Stimulated activated naive CD8-positive, alpha-beta T cell treated with anti-CD3 and anti-CD28 coated beads, Interleukin-15, Interleukin-2, amounts not matched to agents 100 U/mL and 50 U/mL, for 24 hours (primary cell): ENCODE measurements around the gene CRYBA4.
A peak's percentile ranks its signal among the peaks of the same experiment; 100 is the strongest.

Experiments
- ATAC-seq: fragments of 150-1000 bp; cut with Tn5 transposase; one replicate; pipeline ENCODE4 v1.10.0; 2021
- DNase-seq: peaks from one replicate; pipeline ENCODE4 v3.0.0; 2021

Gene CRYBA4

GRCh38 chr22:26621663-26622062 is at the start of gene CRYBA4:
TSS of gene CRYBA4 (plus strand) at chr22:26621963. CDS start at chr22:26622597, 634 bp downstream.
- DNase-seq (no peak), ATAC-seq (no peak)

- DNase-seq: peak; percentile 20
- ATAC-seq: peak; percentile 70
These were observed 48.6 kb upstream of the CRYBA4 start for GRCh38 chr22:26573026-26573662.

- no peak for ATAC-seq
- DNase-seq: no peak
These were observed 47.6 kb upstream of the CRYBA4 start for GRCh38 chr22:26574001-26574723.

GRCh38 chr22:26576026-26576680 is 45.6 kb upstream of the CRYBA4 start:
- no peak for ATAC-seq
- no peak for DNase-seq

- DNase-seq: no peak
- no peak for ATAC-seq
These were observed 44.7 kb upstream of the CRYBA4 start for GRCh38 chr22:26577081-26577480.

- ATAC-seq: peak; percentile 86
- peak; percentile 67 for DNase-seq
These were observed 42.4 kb upstream of the CRYBA4 start for GRCh38 chr22:26579331-26579886.

GRCh38 chr22:26580240-26580962 is 41.4 kb upstream of the CRYBA4 start:
- DNase-seq: no peak
- ATAC-seq: no peak

GRCh38 chr22:26581026-26581425 is 40.7 kb upstream of the CRYBA4 start:
- DNase-seq: no peak
- no peak for ATAC-seq

GRCh38 chr22:26581633-26582168 is 40.1 kb upstream of the CRYBA4 start:
- no peak for DNase-seq
- ATAC-seq: no peak

- DNase-seq: no peak
- ATAC-seq: no peak
These were observed 37.8 kb upstream of the CRYBA4 start for GRCh38 chr22:26584010-26584409.

- DNase-seq (peak; percentile 22), ATAC-seq (no peak)
These were observed 36.5 kb upstream of the CRYBA4 start for GRCh38 chr22:26585104-26585790.

- ATAC-seq: no peak
These were observed 35.0 kb upstream of the CRYBA4 start for GRCh38 chr22:26586556-26587325.

GRCh38 chr22:26587991-26588613 is 33.7 kb upstream of the CRYBA4 start:
- no peak for ATAC-seq
- DNase-seq: no peak

More at GRCh38 chr22:26586556-26587325, 35.0 kb upstream of the CRYBA4 start:
- no peak for DNase-seq

GRCh38 chr22:26588729-26589366 is 32.9 kb upstream of the CRYBA4 start:
- DNase-seq: no peak
- ATAC-seq: no peak

- no peak for ATAC-seq
- peak; percentile 50 for DNase-seq
These were observed 32.4 kb upstream of the CRYBA4 start for GRCh38 chr22:26589367-26589844.

GRCh38 chr22:26589845-26590736 is 31.7 kb upstream of the CRYBA4 start, which contains the start of gene TPST2:
TSS of gene TPST2 (minus strand) at chr22:26590132. CDS start at chr22:26541630, 48,502 bp downstream.
- DNase-seq: peak; percentile 83
- peak; percentile 80 for ATAC-seq

GRCh38 chr22:26592421-26592891 is 29.3 kb upstream of the CRYBA4 start:
- DNase-seq (peak; percentile 49), ATAC-seq (peak; percentile 53)

- ATAC-seq (no peak), DNase-seq (no peak)
These were observed 28.0 kb upstream of the CRYBA4 start for GRCh38 chr22:26593763-26594162.
